Measurements from ENCODE around the gene NBEA.
"Not testable (repeated sequence)": the region's sequence is repeated elsewhere in the genome, so short reads cannot be mapped to it uniquely, and the experiment has no call there.

The NBEA gene

GRCh38 chr13:34964558-34964957 lies 22.5 kb downstream of the NBEA start:
- DNase-seq (ENCODE audit: low read depth), result no peak

DNA sequence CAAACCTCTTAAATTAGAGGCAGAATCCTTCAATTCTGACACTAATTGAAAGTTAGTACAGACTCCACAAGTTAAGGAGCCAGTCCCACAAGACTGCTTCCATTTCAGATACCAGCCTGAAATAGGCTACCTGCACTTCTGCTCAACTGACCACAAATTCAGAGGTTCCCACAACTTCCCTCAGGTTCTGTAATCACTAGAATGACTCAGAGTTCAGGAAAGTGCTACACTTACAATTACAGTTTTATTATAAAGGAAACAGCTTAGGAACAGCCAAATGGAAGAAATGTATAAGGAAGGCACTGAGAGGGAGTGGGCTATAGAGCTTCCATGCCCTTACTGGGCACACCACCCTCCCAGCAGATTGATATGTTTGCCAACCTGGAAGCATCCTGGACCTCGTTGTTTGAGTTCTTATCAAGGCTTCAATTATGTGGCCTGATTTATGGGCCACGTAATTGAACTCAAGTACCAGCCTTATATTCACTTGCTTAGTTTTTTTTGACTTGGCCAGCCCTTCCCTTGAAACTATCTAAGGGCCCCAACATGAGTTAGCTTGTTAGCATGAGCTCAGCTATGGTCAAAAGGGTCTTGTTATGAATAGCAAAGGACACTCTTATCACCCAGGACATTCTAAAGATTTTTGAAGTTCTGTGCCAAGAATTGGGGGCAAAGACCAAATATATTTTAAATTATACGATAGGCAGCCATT lies 25.9 kb downstream of the NBEA start:
- DNase-seq (ENCODE audit: low read depth), result no peak

DNA sequence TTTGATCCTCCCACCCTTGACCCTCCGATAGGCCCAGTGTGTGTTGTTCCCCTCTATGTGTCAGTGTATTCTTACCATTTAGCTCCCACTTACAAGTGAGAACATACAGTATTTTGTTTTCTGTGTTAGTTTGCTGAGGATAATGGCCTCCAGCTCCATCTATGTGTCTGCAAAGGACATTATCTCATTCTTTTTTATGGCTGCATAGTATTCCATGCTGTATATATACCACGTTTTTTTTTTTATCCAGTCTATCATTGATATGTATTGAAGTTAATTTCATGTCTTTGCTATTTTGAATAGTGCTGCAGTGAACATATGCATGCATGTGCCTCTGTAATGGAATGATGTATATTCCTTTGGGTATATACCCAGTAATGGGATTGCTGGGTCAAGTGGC lies 27.5 kb downstream of the NBEA start:
- DNase-seq (ENCODE audit: low read depth), result not testable (repeated sequence)

- no peak for DNase-seq (ENCODE audit: low read depth)
Observed at GRCh38 chr13:34970961-34971360, 28.9 kb downstream of the NBEA start.

DNA sequence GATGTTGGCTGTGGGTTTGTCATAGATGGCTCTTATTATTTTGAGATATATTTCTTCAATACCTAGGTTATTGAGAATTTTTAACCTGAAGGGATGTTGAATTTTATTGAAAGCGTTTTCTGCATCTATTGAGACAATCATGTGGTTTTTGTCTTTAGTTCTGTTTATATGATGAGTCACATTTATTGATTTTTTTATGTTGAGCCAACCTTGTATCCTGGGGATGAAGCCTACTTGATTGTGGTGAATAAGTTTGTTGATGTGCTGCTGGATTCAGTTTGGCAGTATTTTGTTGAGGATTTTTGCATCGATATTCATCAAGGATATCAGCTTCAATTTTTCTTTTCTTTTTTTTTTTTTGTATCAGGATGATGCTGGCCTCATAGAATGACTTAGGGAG lies 29.4 kb downstream of the NBEA start:
- DNase-seq (ENCODE audit: low read depth), result no peak

DNA sequence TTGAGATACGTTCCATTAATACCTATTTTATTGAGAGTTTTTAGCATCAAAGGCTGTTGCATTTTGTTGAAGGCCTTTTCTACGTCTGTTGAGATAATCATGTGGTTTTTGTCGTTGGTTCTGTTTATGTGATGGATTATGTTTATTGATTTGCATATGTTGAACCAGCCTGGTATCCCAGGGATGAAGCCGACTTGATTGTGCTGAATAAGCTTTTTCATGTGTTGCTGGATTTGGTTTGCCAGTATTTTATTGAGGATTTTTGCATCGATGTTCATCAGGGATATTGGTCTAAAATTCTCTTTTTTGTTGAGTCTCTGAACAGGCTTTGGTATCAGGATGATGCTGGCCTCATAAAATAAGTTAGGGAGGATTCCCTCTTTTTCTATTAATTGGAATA lies 43.1 kb downstream of the NBEA start:
- DNase-seq (ENCODE audit: low read depth), result not testable (repeated sequence)

DNA sequence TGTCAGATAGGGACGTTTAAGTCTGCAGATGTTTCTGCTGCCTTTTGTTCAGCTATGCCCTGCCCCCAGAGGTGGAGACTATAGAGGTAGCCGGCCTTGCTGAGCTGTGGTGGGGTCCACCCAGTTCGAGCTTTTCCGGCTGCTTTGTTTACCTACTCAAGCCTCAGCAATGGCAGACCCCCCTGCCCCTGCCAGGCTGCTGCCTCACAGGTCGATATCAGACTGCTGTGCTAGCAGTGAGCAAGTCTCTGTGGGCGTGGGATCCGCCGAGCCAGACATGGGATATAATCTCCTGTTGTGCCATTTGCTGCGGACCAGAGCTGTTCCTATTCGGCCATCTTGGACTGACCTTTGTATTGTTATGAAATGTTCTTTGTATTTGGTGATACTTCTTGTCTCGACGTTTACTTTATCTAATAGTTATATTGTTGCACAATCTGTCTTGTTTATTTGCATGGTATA lies 46.3 kb downstream of the NBEA start:
- DNase-seq (ENCODE audit: low read depth), result no peak

GRCh38 chr13:34990399-34991214 lies 48.5 kb downstream of the NBEA start:
- DNase-seq (ENCODE audit: low read depth), result no peak

DNA sequence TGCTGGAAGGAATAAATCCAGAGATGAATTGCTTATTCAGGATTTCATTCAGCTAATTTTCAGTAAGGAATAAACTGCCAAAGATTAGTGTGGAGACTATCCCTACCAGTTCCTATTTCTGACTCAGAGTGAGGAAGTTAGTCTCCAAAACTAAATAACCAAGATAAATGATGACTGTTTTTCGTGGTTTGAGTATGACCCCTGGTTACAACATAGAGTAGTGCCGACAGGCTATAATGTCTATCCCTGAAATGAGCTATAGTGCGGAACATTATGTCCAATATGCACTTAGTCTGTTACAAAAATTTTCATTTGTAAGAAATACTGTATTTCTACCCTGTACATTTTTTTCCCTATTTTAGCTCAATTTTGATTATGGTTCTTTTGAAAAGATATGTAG lies 51.4 kb downstream of the NBEA start:
- no peak for DNase-seq (ENCODE audit: low read depth)

DNA sequence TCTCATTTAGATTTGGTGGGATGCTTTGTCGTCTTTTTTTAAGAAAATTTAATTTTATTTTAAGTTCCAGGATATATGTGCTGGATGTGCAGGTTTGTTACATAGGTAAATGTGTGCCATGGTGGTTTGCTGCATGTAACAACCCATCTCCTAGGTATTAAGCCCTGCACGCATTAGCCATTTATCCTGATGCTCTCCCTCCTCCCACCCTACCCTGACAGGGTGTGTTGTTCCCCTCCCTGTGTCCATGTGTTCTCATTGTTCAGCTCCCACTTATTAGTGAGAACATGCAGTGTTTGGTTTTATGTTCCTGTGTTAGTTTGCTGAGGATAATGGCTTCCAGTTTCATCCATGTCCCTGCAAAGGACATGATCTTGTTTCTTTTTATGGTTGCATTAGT lies 61.7 kb downstream of the NBEA start:
- DNase-seq (ENCODE audit: low read depth), result not testable (repeated sequence)

DNA sequence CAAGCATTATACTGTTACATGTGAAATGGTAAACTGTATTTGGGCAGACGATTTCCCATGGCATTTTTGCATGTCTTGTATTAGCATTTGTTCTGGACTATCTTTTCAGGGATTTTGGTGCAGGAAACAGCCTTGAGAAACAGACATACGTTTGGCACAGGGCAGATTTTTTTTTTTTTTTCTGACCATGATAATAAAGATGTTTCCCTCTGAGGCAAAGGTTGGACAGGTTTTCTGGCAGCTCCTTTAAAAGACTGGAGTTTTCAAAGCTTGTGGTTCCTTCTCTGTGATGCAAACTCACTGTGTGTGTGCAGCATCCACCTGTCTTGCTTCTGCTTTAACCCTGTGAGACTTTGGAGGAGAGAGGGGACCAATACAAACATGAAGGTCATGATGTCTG lies 63.0 kb downstream of the NBEA start:
- DNase-seq (ENCODE audit: low read depth), result no peak

DNA sequence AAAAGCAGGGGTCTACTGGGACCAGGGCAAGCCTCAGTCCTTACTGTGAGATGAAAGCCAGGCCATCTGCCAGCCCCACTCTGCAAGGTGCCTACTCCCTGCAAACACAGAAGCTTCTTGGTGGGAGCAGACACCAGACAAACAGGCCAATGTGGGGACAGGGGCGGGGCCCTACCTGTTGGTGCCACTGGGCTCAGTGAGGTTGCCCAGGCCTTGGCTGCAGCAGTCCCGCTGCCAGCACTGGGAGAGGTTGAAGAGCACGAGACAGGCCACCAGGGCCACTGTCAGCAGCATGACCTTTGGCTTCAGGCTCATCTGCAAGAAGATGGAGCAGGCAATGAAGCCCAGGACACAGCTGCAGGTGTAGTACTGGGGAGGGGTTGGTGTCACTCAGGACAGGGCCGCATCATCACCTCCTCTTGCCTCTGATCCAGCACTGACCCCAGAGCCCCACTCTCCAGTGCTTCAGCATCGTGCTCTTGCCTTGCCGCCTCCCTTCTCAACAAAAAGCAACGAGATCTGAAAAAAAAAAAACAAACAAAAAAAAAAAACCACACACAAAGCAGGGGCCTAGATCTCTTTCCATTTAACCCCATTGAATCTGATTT lies 72.6 kb downstream of the NBEA start:
- DNase-seq (ENCODE audit: low read depth), result no peak

DNA sequence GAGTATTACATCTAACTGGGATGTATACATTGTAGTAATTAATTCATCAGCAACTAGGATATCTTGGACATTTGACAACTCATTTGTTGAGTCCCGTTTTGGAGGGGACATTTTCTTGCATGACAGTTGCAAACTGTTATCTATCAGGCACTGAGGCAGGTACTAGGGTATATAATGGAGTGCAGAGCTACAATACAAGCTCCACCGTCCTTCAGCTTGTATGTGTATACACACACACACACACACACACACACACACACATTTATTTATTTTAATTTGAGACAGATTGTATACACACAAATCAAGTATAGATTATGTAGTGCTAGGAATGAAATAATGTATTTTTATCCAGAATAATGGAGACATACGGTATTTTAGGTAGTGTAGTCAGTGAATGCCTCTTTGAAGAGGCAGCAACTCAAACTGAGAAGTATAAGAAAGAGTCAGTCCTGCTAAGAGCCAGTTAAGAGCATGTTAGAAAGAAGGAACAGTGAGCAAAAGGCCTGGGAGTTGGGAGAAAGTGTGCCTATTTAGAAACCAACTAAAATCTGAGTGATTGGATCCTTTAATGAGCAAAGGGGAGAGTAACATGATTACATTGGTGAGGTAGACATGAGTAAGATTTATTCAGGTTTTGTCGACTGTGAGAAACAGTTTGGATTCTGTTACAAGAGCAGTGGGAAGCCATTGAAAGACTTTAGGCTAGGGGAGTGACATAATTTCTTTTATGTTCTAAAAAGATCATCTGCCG lies 74.5 kb downstream of the NBEA start:
- no peak for DNase-seq (ENCODE audit: low read depth)

DNA sequence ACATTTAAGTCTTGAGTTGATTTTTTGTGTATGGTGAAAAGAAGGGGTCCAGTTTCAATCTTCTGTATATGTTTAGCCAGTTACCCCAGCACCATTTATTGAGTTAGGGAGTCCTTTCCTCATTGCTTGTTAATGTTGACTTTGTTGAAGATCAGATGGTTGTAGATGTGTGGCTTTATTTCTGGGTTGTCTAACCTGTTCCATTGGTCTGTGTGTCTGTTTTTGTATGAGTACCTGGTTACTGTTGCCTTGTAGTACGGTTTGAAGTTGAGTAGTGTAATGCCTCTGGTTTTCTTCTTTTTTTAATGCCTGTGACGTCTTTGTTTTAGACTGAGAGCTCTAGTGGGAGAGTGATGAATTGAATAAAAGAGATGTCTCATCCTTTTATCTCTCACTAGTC lies 83.2 kb downstream of the NBEA start:
- DNase-seq (ENCODE audit: low read depth), result no peak

DNA sequence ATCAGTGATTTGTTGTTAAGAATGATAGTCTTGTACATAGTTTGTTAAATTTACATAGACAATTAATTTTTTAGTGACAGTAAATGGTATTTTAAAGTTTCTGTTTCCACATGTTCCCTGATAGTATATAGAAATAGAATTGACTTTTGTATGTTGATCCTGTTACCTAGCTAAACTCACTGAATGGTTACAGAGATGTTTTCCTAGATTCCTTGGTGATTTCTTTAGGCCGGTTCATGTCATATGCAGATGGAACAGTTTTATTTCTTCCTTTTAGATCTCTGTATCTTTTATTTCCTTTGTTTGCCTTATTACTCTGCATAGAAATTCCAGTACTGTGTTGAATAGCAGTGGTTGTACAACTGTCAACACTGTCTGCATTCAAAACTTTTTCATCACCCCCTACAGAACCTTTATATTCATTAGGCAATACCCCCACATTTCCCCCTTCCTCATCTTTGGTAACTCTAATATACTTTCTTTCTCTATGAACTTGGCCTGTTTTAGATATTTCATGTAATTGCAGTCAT lies 86.3 kb downstream of the NBEA start:
- no peak for DNase-seq (ENCODE audit: low read depth)

GRCh38 chr13:35039012-35039411 lies 96.9 kb downstream of the NBEA start:
- DNase-seq (ENCODE audit: low read depth), result no peak

DNA sequence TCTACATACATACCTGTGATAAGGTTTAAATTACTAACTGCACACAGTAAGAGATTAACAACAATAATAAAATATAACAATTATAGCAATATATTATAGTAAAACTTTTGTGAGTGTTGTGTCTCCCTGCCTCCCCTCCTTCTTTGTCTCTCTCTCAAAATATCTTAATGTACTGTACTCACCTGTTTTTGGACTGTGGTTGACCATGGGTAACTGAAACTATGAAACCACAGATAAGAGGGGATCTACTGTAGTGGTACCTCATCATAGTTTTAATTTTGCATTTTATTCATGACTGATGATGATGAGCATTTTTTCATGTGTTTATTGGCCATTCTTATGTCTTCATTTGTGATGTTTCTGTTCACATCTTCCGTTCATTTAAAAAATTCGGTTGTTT lies 104.5 kb downstream of the NBEA start:
- DNase-seq (ENCODE audit: low read depth), result no peak

DNA sequence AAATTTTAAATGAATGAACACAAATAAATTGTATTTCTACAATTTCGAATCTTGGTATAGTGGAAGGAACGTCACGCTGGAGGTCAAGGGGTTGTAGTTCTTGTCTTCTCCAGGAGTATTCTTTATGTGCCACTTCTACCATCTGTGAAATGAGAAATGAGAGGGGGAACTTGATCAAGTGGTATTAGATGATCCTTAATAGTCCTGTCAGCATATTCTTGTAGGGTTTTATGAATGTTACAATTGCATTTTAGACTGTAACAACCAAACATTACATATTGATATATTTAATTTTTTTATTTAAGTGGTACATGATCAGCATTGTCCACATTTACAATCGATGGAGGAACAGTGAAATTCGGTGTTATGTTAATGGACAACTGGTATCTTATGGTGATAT lies 113.6 kb downstream of the NBEA start:
- no peak for DNase-seq (ENCODE audit: low read depth)

GRCh38 chr13:35057858-35058257 lies 115.8 kb downstream of the NBEA start:
- no peak for DNase-seq (ENCODE audit: low read depth)

DNA sequence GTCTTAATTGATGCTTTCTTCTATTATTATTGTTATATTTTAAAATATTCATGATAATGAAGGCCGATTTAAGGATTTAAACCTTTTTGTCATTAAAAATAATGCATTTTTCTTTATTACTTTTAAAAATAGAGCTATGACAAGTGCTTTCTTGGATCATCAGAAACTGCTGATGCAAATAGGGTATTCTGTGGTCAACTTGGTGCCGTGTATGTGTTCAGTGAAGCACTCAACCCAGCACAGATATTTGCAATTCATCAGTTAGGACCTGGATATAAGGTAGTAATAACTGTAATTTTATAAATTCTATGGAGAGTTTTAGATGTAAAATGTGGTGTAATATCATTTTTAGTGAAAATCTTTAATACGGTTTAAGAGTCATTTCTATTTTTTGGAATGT lies 116.5 kb downstream of the NBEA start:
- not testable (repeated sequence) for DNase-seq (ENCODE audit: low read depth)

DNA sequence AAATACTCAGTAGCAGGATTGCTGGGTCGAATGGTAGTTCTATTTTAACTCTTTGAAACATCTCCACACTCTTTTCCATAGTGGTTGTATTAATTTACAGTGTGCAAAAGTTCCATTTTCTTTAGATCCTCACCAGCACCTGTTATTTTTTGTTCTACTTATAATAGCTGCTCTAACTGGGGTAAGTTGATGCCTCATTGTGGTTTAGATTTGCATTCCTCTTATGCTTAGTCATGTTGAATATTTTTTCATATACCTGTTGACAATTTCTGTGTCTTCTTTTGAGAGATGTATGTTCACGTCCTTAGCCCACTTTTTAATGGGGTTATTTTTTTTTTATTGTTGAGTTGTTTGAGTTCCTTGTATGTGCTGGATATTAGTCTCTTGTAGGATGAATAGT lies 144.6 kb downstream of the NBEA start:
- no peak for DNase-seq (ENCODE audit: low read depth)

DNA sequence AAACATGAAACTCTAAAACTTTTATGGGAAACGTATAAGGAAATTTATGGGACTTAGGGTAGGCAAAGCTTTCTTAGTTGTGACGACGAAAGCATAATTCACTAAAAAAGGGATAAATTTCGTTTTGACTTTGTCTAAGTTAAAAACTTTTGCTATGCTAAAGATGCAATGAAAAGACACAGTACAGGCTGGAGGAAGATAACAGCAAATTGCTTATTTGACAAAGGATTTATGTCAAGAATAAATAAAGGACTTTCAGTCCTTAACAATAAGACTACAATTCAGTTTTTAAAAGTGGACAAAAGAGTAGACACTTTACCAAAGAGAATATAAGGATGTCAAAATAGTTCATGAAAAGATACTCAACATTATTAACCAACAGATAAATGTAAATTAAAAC lies 150.2 kb downstream of the NBEA start:
- DNase-seq (ENCODE audit: low read depth), result no peak
